IMR-90 (cell line): Measurements from ENCODE around the gene CPNE4. TPM values are rescaled to one million over a fixed set of nuclear protein-coding genes. Genes with fewer than 3 reads are reported as not detected.

Experiments
- ATAC-seq: fragments of 200-7000 bp; cut with Tn5 transposase; 2 replicates; pipeline ENCODE4 v1.9.1; 2020; ENCODE audit warnings: low read depth, mild to moderate bottlenecking, moderate library complexity
- BruUV-seq: library from RNA; stranded (reverse); fragments of 400-500 nt; replicated peaks from 2 replicates; lab custom pipeline; 2021; lab: Mats Ljungman, UMichigan
- CTCF ChIA-PET: fragments of 300-600 bp; formaldehyde crosslinking; extraction: SDS; loops from one replicate; lab custom pipeline; 2021; ENCODE audit warnings: antibody characterized with exemption; lab: Yijun Ruan, JAX
- POLR2A ChIA-PET: fragments of 300-600 bp; sonication (Branson Sonifier 250); formaldehyde crosslinking; loops from one replicate; lab custom pipeline; 2022; ENCODE audit warnings: antibody characterized with exemption; ENCODE audit not compliant: unreplicated experiment; lab: Charles Lee
- DNase-seq: peaks from one replicate; pipeline ENCODE4 v3.0.0; 2013
- H2AFZ ChIP-seq: replicated peaks from 2 replicates; pipeline ENCODE3; 2013; ENCODE audit warnings: low read length, mild to moderate bottlenecking; ENCODE audit not compliant: poor library complexity
- H2AK5ac ChIP-seq: 2 replicates; pipeline ENCODE4 v1.6.1; 2013; ENCODE audit warnings: low read depth, low read length, inconsistent platforms
- H2AK9ac ChIP-seq: replicated peaks from 2 replicates; pipeline ENCODE3; 2013; ENCODE audit warnings: mild to moderate bottlenecking, low read depth, low read length, moderate library complexity; ENCODE audit not compliant: poor library complexity
- H2BK120ac ChIP-seq: 2 replicates; pipeline ENCODE4 v1.6.1; 2013; ENCODE audit warnings: low read depth, low read length, inconsistent platforms
- H2BK15ac ChIP-seq: 3 replicates; pipeline ENCODE4 v1.6.1; 2013; ENCODE audit warnings: low read depth, low read length, inconsistent platforms
- H2BK20ac ChIP-seq: 2 replicates; pipeline ENCODE4 v1.6.1; 2013; ENCODE audit warnings: low read depth, mild to moderate bottlenecking, inconsistent platforms, low read length, moderate library complexity
- H2BK5ac ChIP-seq: 2 replicates; pipeline ENCODE4 v1.6.1; 2013; ENCODE audit warnings: mild to moderate bottlenecking, low read depth, low read length, inconsistent platforms; ENCODE audit not compliant: poor library complexity, severe bottlenecking
- H3K14ac ChIP-seq: replicated peaks from 2 replicates; pipeline ENCODE4 v1.6.1; 2013; ENCODE audit warnings: low read depth, low read length, inconsistent platforms
- H3K18ac ChIP-seq: 2 replicates; pipeline ENCODE4 v1.6.1; 2013; ENCODE audit warnings: low read depth, low read length, control low read depth
- H3K23ac ChIP-seq: 2 replicates; pipeline ENCODE4 v1.6.1; 2013; ENCODE audit warnings: low read depth, low read length, inconsistent platforms
- H3K27ac ChIP-seq: 2 replicates; pipeline ENCODE4 v1.5.1; 2013; ENCODE audit warnings: mild to moderate bottlenecking, control low read depth, low read length; ENCODE audit not compliant: insufficient read depth
- H3K27me3 ChIP-seq: 2 replicates; pipeline ENCODE4 v1.6.1; 2013; ENCODE audit warnings: low read length; ENCODE audit not compliant: control insufficient read depth, insufficient read depth
- H3K36me3 ChIP-seq: 2 replicates; pipeline ENCODE4 v1.6.1; 2013; ENCODE audit warnings: low read length, mixed read lengths; ENCODE audit not compliant: control insufficient read depth, insufficient read depth
- H3K4ac ChIP-seq: 2 replicates; pipeline ENCODE4 v1.6.1; 2013; ENCODE audit warnings: low read depth, low read length, inconsistent platforms
- H3K4me1 ChIP-seq: 2 replicates; pipeline ENCODE4 v1.6.1; 2013; ENCODE audit warnings: low read length, mixed read lengths; ENCODE audit not compliant: control insufficient read depth, insufficient read depth
- H3K4me2 ChIP-seq: 2 replicates; pipeline ENCODE4 v1.6.1; 2013; ENCODE audit warnings: low read depth, mild to moderate bottlenecking, control low read depth, low read length, moderate library complexity
- H3K4me3 ChIP-seq: 2 replicates; pipeline ENCODE4 v1.5.1; 2013; ENCODE audit warnings: low read depth, mild to moderate bottlenecking, control low read depth, low read length, moderate library complexity; ENCODE audit not compliant: insufficient read depth
- H3K56ac ChIP-seq: 2 replicates; pipeline ENCODE4 v1.6.1; 2013; ENCODE audit warnings: low read length, inconsistent platforms; ENCODE audit not compliant: insufficient read depth; ENCODE audit errors: extremely low read depth
- H3K79me1 ChIP-seq, 2 experiments: 2 replicates each; pipeline ENCODE4 v1.6.1; 2013; ENCODE audit warnings: low read length in 2 of 2, inconsistent platforms in 1 of 2, low read depth in 1 of 2
- H3K9ac ChIP-seq: 2 replicates; pipeline ENCODE4 v1.6.1; 2013; ENCODE audit warnings: low read depth, low read length, control low read depth
- H3K9me1 ChIP-seq: 2 replicates; pipeline ENCODE4 v1.6.1; 2013; ENCODE audit warnings: low read length, inconsistent platforms; ENCODE audit not compliant: insufficient read depth
- H3K9me3 ChIP-seq: 2 replicates; pipeline ENCODE4 v1.6.1; 2013; ENCODE audit warnings: low read length; ENCODE audit not compliant: control insufficient read depth, insufficient read depth
- H4K20me1 ChIP-seq: 2 replicates; pipeline ENCODE4 v1.6.1; 2013; ENCODE audit warnings: low read length, inconsistent platforms; ENCODE audit not compliant: insufficient read depth
- H4K5ac ChIP-seq: 2 replicates; pipeline ENCODE4 v1.6.1; 2013; ENCODE audit warnings: mild to moderate bottlenecking, low read depth, low read length, control low read depth
- H4K8ac ChIP-seq, 2 experiments: 2 replicates each; pipeline ENCODE4 v1.6.1; 2013; ENCODE audit warnings: low read depth in 2 of 2, low read length in 2 of 2, control low read depth in 1 of 2, inconsistent platforms in 1 of 2
- H4K91ac ChIP-seq: 2 replicates; pipeline ENCODE4 v1.6.1; 2013; ENCODE audit warnings: low read depth, low read length, inconsistent platforms; ENCODE audit not compliant: insufficient read depth
- BHLHE40 ChIP-seq: fragments of 150-350 bp; IDR thresholded peaks from 2 replicates; pipeline ENCODE4 v1.6.1; 2016; ENCODE audit warnings: mild to moderate bottlenecking, low read depth, low read length
- CEBPB ChIP-seq: IDR thresholded peaks from 2 replicates; pipeline ENCODE4 v1.6.1; 2012; ENCODE audit warnings: low read depth, low read length, improper control_type of control experiment
- CHD1 ChIP-seq: IDR thresholded peaks from 2 replicates; pipeline ENCODE4 v1.6.1; 2012; ENCODE audit warnings: low read depth, low read length, improper control_type of control experiment
- FOS ChIP-seq: fragments of 150-350 bp; IDR thresholded peaks from 2 replicates; pipeline ENCODE4 v1.6.1; 2016; ENCODE audit warnings: low read depth, low read length
- MAFK ChIP-seq: IDR thresholded peaks from 2 replicates; pipeline ENCODE4 v1.6.1; 2012; ENCODE audit warnings: low read depth, low read length, improper control_type of control experiment
- MAZ ChIP-seq: IDR thresholded peaks from 2 replicates; pipeline ENCODE4 v1.6.1; 2012; ENCODE audit warnings: low read depth, mild to moderate bottlenecking, low read length, improper control_type of control experiment, moderate library complexity, borderline replicate concordance
- MXI1 ChIP-seq: IDR thresholded peaks from 2 replicates; pipeline ENCODE4 v1.6.1; 2012; ENCODE audit warnings: low read depth, mild to moderate bottlenecking, low read length, moderate library complexity, borderline replicate concordance
- NFE2L2 ChIP-seq: fragments of 150-350 bp; IDR thresholded peaks from 2 replicates; pipeline ENCODE4 v1.6.1; 2016; ENCODE audit warnings: low read depth, mild to moderate bottlenecking, low read length
- POLR2A ChIP-seq: IDR thresholded peaks from 2 replicates; pipeline ENCODE4 v1.6.1; 2012; ENCODE audit warnings: mild to moderate bottlenecking, low read depth, low read length
- RAD21 ChIP-seq: IDR thresholded peaks from 2 replicates; pipeline ENCODE4 v1.6.1; 2012; ENCODE audit warnings: low read length, improper control_type of control experiment
- RCOR1 ChIP-seq: IDR thresholded peaks from 2 replicates; pipeline ENCODE4 v1.6.1; 2012; ENCODE audit warnings: mild to moderate bottlenecking, low read length, improper control_type of control experiment; ENCODE audit not compliant: insufficient replicate concordance
- RFX5 ChIP-seq: IDR thresholded peaks from 2 replicates; pipeline ENCODE4 v1.8.0; 2012; ENCODE audit warnings: low read depth, mild to moderate bottlenecking, low read length, moderate library complexity
- SMC3 ChIP-seq: fragments of 150-350 bp; IDR thresholded peaks from 2 replicates; pipeline ENCODE4 v1.6.1; 2016; ENCODE audit warnings: low read depth, mild to moderate bottlenecking, antibody characterized with exemption, low read length, moderate library complexity
- WGBS, 2 experiments: methylation state at CpG; one replicate each; pipeline versions ENCODE4 v1.1.5 to v1.1.7; 2013; ENCODE audit warnings: missing lambda C conversion rate in 2 of 2; ENCODE audit not compliant: insufficient read length in 1 of 2; ENCODE audit errors: extremely low coverage in 2 of 2; 5-methylcytosine and 5-hydroxymethylcytosine counted together
- dilution Hi-C: fragments of 300-500 bp; cut with HindIII; formaldehyde crosslinking; loops from one replicate; pipeline ENCODE4 v1.14.3; 2018; ENCODE audit warnings: low sequenced_read_pairs; ENCODE audit not compliant: unreplicated experiment
- in situ Hi-C: fragments of 300-500 bp; cut with MboI; formaldehyde crosslinking; loops from 3 replicates; pipeline ENCODE4 v1.14.3; 2019; ENCODE audit warnings: low sequenced_read_pairs, inconsistent platforms, mixed read lengths
- intact Hi-C: fragments of 100-400 bp; cut with micrococcal nuclease; formaldehyde crosslinking; loops from 2 replicates; pipeline ENCODE4 v1.10.0; 2022
- polyA plus RNA-seq, 3 experiments: library from polyadenylated mRNA; depleted of rRNA; stranded (reverse); fragments of >200 nt; gene quantifications; 2 replicates each; pipeline ENCODE4 v1.2.3, GENCODE V29; 2012; ENCODE audit warnings: low replicate concordance in 1 of 3
- total RNA-seq: library from RNA; depleted of rRNA; stranded (reverse); fragments of >200 nt; gene quantifications from 2 replicates; pipeline ENCODE4 v1.2.3, GENCODE V29; 2012
- TF ChIP-seq, protein P1 (sequence below): fragments of 150-350 bp; IDR thresholded peaks from 2 replicates; pipeline ENCODE4 v1.6.1; 2017; ENCODE audit warnings: mild to moderate bottlenecking, antibody characterized with exemption, low read length, low read depth
- TF ChIP-seq, protein P2 (sequence below): fragments of 150-350 bp; IDR thresholded peaks from 2 replicates; pipeline ENCODE4 v1.6.1; 2016; ENCODE audit warnings: low read depth, mild to moderate bottlenecking, low read length, moderate library complexity, borderline replicate concordance
- TF ChIP-seq, protein P3 (sequence below): conservative IDR thresholded peaks from 2 replicates; pipeline ENCODE4 v1.5.1; 2012; ENCODE audit warnings: mild to moderate bottlenecking, low read depth, low read length, improper control_type of control experiment

Gene CPNE4
- total and polyA plus RNA-seq, 2 of the 4 experiments (the other 2 are of a cell fraction), result not detected

DNA sequence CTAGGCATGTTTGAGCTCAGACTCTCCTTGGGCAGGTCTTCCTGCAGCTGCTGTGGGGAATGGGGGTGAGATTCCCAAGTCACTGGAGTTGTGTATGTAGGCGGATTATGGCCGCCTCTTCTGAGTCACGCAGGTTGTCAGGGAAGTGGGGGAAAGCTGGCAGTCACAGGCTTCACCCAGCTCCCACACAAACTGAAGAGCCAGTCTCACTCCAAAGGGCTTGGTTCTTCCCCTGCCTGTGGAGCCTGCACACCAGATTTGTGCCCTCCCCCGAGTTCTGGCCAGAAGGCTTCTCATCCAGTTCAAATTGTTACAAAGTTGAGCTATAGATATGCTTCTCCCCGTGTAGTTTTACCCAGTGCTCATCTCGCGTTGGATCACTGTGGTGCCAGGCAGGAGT lies 53.5 kb downstream of the CPNE4 start:
- Histone ChIP-seq H3K36me3 (no peaks in the 10 kb centered on the region), H3K4me3 (no peak overlapping the region), H2BK120ac (no peak overlapping the region), H3K14ac (no peak overlapping the region), H3K79me1 (no peaks in the 10 kb centered on the region), H4K91ac (no peak overlapping the region), H4K20me1 (no peaks in the 10 kb centered on the region), H2AK5ac (no peak overlapping the region), H3K9me3 (no peaks in the 10 kb centered on the region), H3K27ac (no peak overlapping the region), H3K18ac (no peak overlapping the region), H3K4me1 (no peaks in the 10 kb centered on the region), H3K23ac (no peak overlapping the region), H2BK5ac (no peak overlapping the region), H2AFZ (no peak overlapping the region), H3K4me2 (no peak overlapping the region), H3K9ac (no peak overlapping the region), H2BK20ac (no peak overlapping the region), H3K4ac (no peak overlapping the region), H4K5ac (no peak overlapping the region), H3K27me3 (no peaks in the 10 kb centered on the region), H3K9me1 (no peaks in the 10 kb centered on the region), H3K56ac (no peak overlapping the region), H4K8ac (no peak overlapping the region), H2BK15ac (no peak overlapping the region), H2AK9ac (no peak overlapping the region)
- in situ Hi-C loops (no loop called here), dilution Hi-C loops (no loop called here), intact Hi-C loops (no loop called here)
- ATAC-seq (no peak), DNase-seq (no peak)
- CTCF ChIA-PET, result no interaction called here
- no peak for TF ChIP-seq CHD1
- no peak for TF ChIP-seq RCOR1
- TF ChIP-seq, protein P1, sequence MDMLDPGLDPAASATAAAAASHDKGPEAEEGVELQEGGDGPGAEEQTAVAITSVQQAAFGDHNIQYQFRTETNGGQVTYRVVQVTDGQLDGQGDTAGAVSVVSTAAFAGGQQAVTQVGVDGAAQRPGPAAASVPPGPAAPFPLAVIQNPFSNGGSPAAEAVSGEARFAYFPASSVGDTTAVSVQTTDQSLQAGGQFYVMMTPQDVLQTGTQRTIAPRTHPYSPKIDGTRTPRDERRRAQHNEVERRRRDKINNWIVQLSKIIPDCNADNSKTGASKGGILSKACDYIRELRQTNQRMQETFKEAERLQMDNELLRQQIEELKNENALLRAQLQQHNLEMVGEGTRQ, result no peak
- TF ChIP-seq MXI1, result no peak
- no peak for TF ChIP-seq RAD21
- TF ChIP-seq, protein P2, sequence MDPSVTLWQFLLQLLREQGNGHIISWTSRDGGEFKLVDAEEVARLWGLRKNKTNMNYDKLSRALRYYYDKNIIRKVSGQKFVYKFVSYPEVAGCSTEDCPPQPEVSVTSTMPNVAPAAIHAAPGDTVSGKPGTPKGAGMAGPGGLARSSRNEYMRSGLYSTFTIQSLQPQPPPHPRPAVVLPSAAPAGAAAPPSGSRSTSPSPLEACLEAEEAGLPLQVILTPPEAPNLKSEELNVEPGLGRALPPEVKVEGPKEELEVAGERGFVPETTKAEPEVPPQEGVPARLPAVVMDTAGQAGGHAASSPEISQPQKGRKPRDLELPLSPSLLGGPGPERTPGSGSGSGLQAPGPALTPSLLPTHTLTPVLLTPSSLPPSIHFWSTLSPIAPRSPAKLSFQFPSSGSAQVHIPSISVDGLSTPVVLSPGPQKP, result no peak
- TF ChIP-seq POLR2A, result no peak
- TF ChIP-seq SMC3, result no peak
- no peak for TF ChIP-seq FOS
- TF ChIP-seq MAFK, result no peak
- no peak for TF ChIP-seq BHLHE40
- no peak for TF ChIP-seq NFE2L2
- TF ChIP-seq RFX5, result no peak
- no peak for TF ChIP-seq CEBPB
- TF ChIP-seq, protein P3, sequence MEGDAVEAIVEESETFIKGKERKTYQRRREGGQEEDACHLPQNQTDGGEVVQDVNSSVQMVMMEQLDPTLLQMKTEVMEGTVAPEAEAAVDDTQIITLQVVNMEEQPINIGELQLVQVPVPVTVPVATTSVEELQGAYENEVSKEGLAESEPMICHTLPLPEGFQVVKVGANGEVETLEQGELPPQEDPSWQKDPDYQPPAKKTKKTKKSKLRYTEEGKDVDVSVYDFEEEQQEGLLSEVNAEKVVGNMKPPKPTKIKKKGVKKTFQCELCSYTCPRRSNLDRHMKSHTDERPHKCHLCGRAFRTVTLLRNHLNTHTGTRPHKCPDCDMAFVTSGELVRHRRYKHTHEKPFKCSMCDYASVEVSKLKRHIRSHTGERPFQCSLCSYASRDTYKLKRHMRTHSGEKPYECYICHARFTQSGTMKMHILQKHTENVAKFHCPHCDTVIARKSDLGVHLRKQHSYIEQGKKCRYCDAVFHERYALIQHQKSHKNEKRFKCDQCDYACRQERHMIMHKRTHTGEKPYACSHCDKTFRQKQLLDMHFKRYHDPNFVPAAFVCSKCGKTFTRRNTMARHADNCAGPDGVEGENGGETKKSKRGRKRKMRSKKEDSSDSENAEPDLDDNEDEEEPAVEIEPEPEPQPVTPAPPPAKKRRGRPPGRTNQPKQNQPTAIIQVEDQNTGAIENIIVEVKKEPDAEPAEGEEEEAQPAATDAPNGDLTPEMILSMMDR, result no peak
- TF ChIP-seq MAZ, result no peak
- POLR2A ChIA-PET, result no interaction called here
- no CpG with 5 or more reads among the region's 7 CpGs for WGBS, 2 experiments
- no TSS peak for BruUV-seq
